Keratinocyte (primary cell): ENCODE results near the gene PRKAG3.

ENCODE experiments used
- EZH2 ChIP-seq: IDR thresholded peaks from one replicate; pipeline ENCODE4 v1.6.1; 2012; ENCODE audit warnings: inconsistent platforms, mild to moderate bottlenecking, low read length, moderate library complexity
- TF ChIP-seq, protein P1 (sequence below), 3 experiments: IDR thresholded peaks in 1 of 3; conservative IDR thresholded peaks in 1 of 3; optimal IDR thresholded peaks in 1 of 3; 2 replicates in 2 of 3; 3 replicates in 1 of 3; pipeline versions ENCODE3 to v1.5.1; 2011; ENCODE audit warnings: low read length in 3 of 3, mild to moderate bottlenecking in 3 of 3, moderate library complexity in 2 of 3, control low read depth in 1 of 3, inconsistent platforms in 1 of 3; ENCODE audit not compliant: insufficient read depth in 2 of 3; ENCODE audit errors: extremely low read depth in 1 of 3

DNA sequence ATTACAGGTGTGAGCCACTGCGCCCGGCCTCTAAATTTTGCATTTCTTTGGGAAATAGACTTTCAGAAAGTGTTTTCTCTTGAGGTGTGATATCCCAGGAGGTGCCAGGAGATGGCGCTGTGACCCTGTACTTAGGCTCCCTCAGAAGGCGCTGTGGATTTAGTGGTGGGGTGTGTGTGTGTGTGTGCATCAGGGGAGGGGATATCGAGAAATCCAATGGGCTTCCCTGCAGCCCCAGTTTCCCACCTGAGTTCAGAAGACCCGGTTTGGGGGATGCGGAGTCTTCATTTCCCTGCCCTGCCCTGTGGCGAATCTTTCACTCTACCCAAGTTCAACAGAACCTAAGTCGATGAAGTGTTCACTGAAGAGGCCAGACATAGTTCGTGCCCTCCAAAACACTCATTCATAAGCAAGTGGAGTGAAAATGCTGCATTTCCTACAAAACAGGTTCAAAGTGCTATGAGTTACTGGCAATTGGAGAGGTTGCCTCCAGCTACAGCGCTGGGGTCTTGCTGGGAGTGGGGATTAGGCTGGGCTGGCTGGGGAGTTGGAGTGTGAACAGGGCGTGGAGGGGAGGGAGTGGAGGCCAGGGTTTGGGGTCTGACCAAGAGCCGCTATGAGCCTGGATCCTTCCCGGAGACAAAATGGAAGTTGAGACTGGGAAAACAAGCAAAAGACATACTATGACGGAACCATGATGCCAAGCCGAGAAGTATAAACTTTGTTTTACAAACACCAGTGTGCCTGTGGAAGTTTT lies 21.5 kb upstream of the PRKAG3 start:
- TF ChIP-seq, protein P1, sequence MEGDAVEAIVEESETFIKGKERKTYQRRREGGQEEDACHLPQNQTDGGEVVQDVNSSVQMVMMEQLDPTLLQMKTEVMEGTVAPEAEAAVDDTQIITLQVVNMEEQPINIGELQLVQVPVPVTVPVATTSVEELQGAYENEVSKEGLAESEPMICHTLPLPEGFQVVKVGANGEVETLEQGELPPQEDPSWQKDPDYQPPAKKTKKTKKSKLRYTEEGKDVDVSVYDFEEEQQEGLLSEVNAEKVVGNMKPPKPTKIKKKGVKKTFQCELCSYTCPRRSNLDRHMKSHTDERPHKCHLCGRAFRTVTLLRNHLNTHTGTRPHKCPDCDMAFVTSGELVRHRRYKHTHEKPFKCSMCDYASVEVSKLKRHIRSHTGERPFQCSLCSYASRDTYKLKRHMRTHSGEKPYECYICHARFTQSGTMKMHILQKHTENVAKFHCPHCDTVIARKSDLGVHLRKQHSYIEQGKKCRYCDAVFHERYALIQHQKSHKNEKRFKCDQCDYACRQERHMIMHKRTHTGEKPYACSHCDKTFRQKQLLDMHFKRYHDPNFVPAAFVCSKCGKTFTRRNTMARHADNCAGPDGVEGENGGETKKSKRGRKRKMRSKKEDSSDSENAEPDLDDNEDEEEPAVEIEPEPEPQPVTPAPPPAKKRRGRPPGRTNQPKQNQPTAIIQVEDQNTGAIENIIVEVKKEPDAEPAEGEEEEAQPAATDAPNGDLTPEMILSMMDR (optimal IDR thresholded peaks at IDR 0.05 in 1 of 3, IDR thresholded peaks at IDR 0.05 in 1 of 3, conservative IDR thresholded peaks at IDR 0.05 in 1 of 3; ENCODE audit: extremely low read depth in 1 of 3, insufficient read depth in 2 of 3, low read length in 3 of 3): peak; percentile 78 to 84 (median 80)
- no peak for TF ChIP-seq EZH2
